HL-60 (cell line): ENCODE measurements around the gene EFCAB8.

ENCODE experiments used
- GABPA ChIP-seq: IDR thresholded peaks from 2 replicates; pipeline ENCODE4 v1.6.1; 2012; ENCODE audit warnings: low read depth
- POLR2AphosphoS5 ChIP-seq: IDR thresholded peaks from 2 replicates; pipeline ENCODE4 v1.6.1; 2012; ENCODE audit warnings: low read depth
- REST ChIP-seq: IDR thresholded peaks from 2 replicates; pipeline ENCODE4 v1.6.1; 2012; ENCODE audit warnings: low read depth; ENCODE audit not compliant: insufficient replicate concordance
- SPI1 ChIP-seq: IDR thresholded peaks from 2 replicates; pipeline ENCODE4 v1.6.1; 2012; ENCODE audit warnings: low read depth, mild to moderate bottlenecking, borderline replicate concordance
- TF ChIP-seq, protein P1 (sequence below): IDR thresholded peaks from one replicate; pipeline ENCODE4 v1.5.1; 2011; ENCODE audit warnings: low read length, control low read depth, inconsistent platforms; ENCODE audit not compliant: insufficient read depth

DNA sequence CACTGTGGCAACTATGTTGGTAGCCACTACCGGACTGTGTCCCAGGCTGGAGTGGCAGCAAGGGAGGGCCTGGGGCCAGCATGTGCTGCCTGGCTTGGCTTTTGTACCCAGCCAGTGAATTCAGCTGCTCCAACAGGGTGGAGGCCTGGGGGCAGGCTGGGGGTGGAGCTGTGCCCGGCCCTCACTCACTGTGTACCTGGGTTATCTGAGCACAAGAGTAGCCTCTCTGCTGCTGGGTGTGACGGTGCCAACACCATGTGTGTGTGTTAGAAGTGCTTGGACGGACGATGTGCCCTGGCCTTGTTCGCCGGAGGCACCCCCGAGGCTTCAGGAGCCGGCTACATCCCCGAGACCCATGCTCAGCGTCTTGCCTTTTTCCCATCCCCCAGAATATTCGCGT lies 49.2 kb downstream of the EFCAB8 start:
- no peak for TF ChIP-seq POLR2AphosphoS5
- TF ChIP-seq, protein P1, sequence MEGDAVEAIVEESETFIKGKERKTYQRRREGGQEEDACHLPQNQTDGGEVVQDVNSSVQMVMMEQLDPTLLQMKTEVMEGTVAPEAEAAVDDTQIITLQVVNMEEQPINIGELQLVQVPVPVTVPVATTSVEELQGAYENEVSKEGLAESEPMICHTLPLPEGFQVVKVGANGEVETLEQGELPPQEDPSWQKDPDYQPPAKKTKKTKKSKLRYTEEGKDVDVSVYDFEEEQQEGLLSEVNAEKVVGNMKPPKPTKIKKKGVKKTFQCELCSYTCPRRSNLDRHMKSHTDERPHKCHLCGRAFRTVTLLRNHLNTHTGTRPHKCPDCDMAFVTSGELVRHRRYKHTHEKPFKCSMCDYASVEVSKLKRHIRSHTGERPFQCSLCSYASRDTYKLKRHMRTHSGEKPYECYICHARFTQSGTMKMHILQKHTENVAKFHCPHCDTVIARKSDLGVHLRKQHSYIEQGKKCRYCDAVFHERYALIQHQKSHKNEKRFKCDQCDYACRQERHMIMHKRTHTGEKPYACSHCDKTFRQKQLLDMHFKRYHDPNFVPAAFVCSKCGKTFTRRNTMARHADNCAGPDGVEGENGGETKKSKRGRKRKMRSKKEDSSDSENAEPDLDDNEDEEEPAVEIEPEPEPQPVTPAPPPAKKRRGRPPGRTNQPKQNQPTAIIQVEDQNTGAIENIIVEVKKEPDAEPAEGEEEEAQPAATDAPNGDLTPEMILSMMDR, result no peak
- TF ChIP-seq REST, result no peak
- no peak for TF ChIP-seq GABPA
- TF ChIP-seq SPI1, result no peak
